HG02885 (cell line): ENCODE measurements around the gene TMEM38B.
"Not testable (repeated sequence)": the region's sequence is repeated elsewhere in the genome, so short reads cannot be mapped to it uniquely, and the experiment has no call there.

Experiments used
- ATAC-seq: cut with Tn5 transposase; IDR thresholded peaks from one replicate; pipeline ENCODE4 v1.9.1; 2021; ENCODE audit warnings: mild to moderate bottlenecking; ENCODE audit not compliant: unreplicated experiment, poor library complexity

Gene TMEM38B

GRCh38 chr9:105713260-105714019 is 19.1 kb downstream of the TMEM38B start:
- ATAC-seq, result no peak

- ATAC-seq, result no peak
Observed at GRCh38 chr9:105714020-105714331, 19.6 kb downstream of the TMEM38B start.

- ATAC-seq, result no peak
Observed at GRCh38 chr9:105716146-105716545, 21.8 kb downstream of the TMEM38B start.

GRCh38 chr9:105722099-105722498 is 27.8 kb downstream of the TMEM38B start:
- ATAC-seq, result no peak

GRCh38 chr9:105725370-105725769 is 31.0 kb downstream of the TMEM38B start:
- ATAC-seq, result no peak

- not testable (repeated sequence) for ATAC-seq
Observed at GRCh38 chr9:105728230-105728629, 33.9 kb downstream of the TMEM38B start.

GRCh38 chr9:105731420-105731819 is 37.1 kb downstream of the TMEM38B start:
- not testable (repeated sequence) for ATAC-seq

- no peak for ATAC-seq
Observed at GRCh38 chr9:105735366-105735765, 41.0 kb downstream of the TMEM38B start.

- no peak for ATAC-seq
Observed at GRCh38 chr9:105737205-105737604, 42.9 kb downstream of the TMEM38B start.

GRCh38 chr9:105742088-105742487 is 47.7 kb downstream of the TMEM38B start:
- ATAC-seq, result no peak

GRCh38 chr9:105747325-105747724 is 53.0 kb downstream of the TMEM38B start:
- not testable (repeated sequence) for ATAC-seq

- ATAC-seq, result no peak
Observed at GRCh38 chr9:105751761-105752160, 57.4 kb downstream of the TMEM38B start.

GRCh38 chr9:105757496-105758251 is 63.3 kb downstream of the TMEM38B start:
- ATAC-seq, result no peak

GRCh38 chr9:105760053-105760452 is 65.7 kb downstream of the TMEM38B start:
- no peak for ATAC-seq

- not testable (repeated sequence) for ATAC-seq
Observed at GRCh38 chr9:105782561-105783494, 88.5 kb downstream of the TMEM38B start.

- ATAC-seq, result not testable (repeated sequence)
Observed at GRCh38 chr9:105783495-105783872, 89.1 kb downstream of the TMEM38B start.

- ATAC-seq, result not testable (repeated sequence)
Observed at GRCh38 chr9:105786796-105787195, 92.5 kb downstream of the TMEM38B start.

GRCh38 chr9:105816202-105816744 is 121.9 kb downstream of the TMEM38B start:
- no peak for ATAC-seq

GRCh38 chr9:105816981-105817380 is 122.6 kb downstream of the TMEM38B start:
- no peak for ATAC-seq

- ATAC-seq, result no peak
Observed at GRCh38 chr9:105818903-105819302, 124.6 kb downstream of the TMEM38B start.
